Testis (tissue), 3 donors: ENCODE measurements around the gene PRDX6. TPM values are rescaled to one million over a fixed set of nuclear protein-coding genes. Genes with fewer than 3 reads are reported as not detected.

Experiments
- DNase-seq: peaks from one replicate; pipeline ENCODE4 v3.0.0-alpha.2; 2019
- H3K27ac ChIP-seq, 2 donors: fragments of 200-600 bp; sonication (generic); one replicate each; pipeline ENCODE4 v1.5.1; 2019
- H3K27me3 ChIP-seq: fragments of 200-600 bp; sonication (generic); one replicate; pipeline ENCODE4 v1.5.1; 2019
- H3K36me3 ChIP-seq: fragments of 200-600 bp; sonication (generic); one replicate; pipeline ENCODE4 v1.5.1; 2017; ENCODE audit warnings: low read depth; ENCODE audit errors: missing control alignments
- H3K4me1 ChIP-seq: fragments of 200-600 bp; sonication (generic); one replicate; pipeline ENCODE4 v1.5.1; 2019
- H3K4me3 ChIP-seq, 2 donors: fragments of 200-600 bp; sonication (generic); one replicate each; pipeline ENCODE4 v1.5.1; 2017 to 2019
- H3K9me3 ChIP-seq: fragments of 200-600 bp; sonication (generic); one replicate; pipeline ENCODE4 v1.5.1; 2017
- CTCF ChIP-seq, 3 experiments: fragments of 450-650 bp in 2 of 3; fragments of 200-600 bp in 1 of 3; sonication (generic) in 1 of 3; IDR thresholded peaks; one replicate each; pipeline ENCODE4 v1.5.1; 2016 to 2019; ENCODE audit warnings: antibody characterized with exemption in 3 of 3, mild to moderate bottlenecking in 2 of 3, moderate library complexity in 1 of 3
- POLR2A ChIP-seq: fragments of 450-650 bp; IDR thresholded peaks from one replicate; pipeline ENCODE4 v1.6.1; 2017; ENCODE audit warnings: antibody characterized with exemption, mild to moderate bottlenecking, moderate library complexity
- WGBS, 2 donors: methylation state at CpG; one replicate each; pipeline ENCODE4 v1.1.5; 2018; 5-methylcytosine and 5-hydroxymethylcytosine counted together
- intact Hi-C: fragments of 100-400 bp; cut with DNase I; formaldehyde crosslinking; loops from one replicate; pipeline ENCODE4 v1.15.1; 2023; ENCODE audit warnings: low total_unique reads
- polyA plus RNA-seq: library from polyadenylated mRNA; stranded (reverse); fragments of 350-450 nt; fragmentation: Illumina TruSeq; extraction: RNeasy Lipid Tissue Mini Kit (QIAGEN cat#74804); gene quantifications from one replicate; pipeline ENCODE4 v1.2.3, GENCODE V29; 2014; ENCODE audit warnings: low read depth, low replicate concordance; ENCODE audit not compliant: insufficient read depth
- total RNA-seq, 2 donors: library from RNA; depleted of rRNA; stranded (reverse); fragments of >200 nt; gene quantifications; one replicate each; pipeline ENCODE4 v1.2.3, GENCODE V29; 2016

Gene PRDX6
- total and polyA plus RNA-seq, 3 donors from 2014 or later: 376 to 458 (median 385) TPM

GRCh38 chr1:173530795-173531693 lies 53.9 kb downstream of the PRDX6 start:
- intact Hi-C loops: no loop called here
- Histone ChIP-seq H3K4me1 (peaks cover 8% of the 10 kb centered on the region), H3K27me3 (no peaks in the 10 kb centered on the region), H3K9me3 (no peaks in the 10 kb centered on the region), H3K36me3 (no peaks in the 10 kb centered on the region), H3K27ac (no peak overlapping the region), H3K4me3 (no peak overlapping the region)
- no peak for DNase-seq
- 60 to 71% methylated on average over 4 of the region's 4 CpGs for WGBS, 2 donors
- TF ChIP-seq POLR2A: no peak
- TF ChIP-seq CTCF (IDR thresholded peaks at IDR 0.05): no peak

GRCh38 chr1:173532237-173532636 lies 55.1 kb downstream of the PRDX6 start:
- intact Hi-C loops: no loop called here
- TF ChIP-seq POLR2A: no peak
- TF ChIP-seq CTCF (IDR thresholded peaks at IDR 0.05): no peak
- peaks cover 4% of the 10 kb centered on the region for H3K4me1 ChIP-seq
- no peak overlapping the region for H3K27ac ChIP-seq
- DNase-seq: no peak
- no peaks in the 10 kb centered on the region for H3K36me3 ChIP-seq
- H3K27me3 ChIP-seq: no peaks in the 10 kb centered on the region
- H3K9me3 ChIP-seq: no peaks in the 10 kb centered on the region
- no peak overlapping the region for H3K4me3 ChIP-seq

GRCh38 chr1:173536223-173536622 lies 59.1 kb downstream of the PRDX6 start:
- intact Hi-C loops: no loop called here
- H3K9me3 ChIP-seq: no peaks in the 10 kb centered on the region
- no peak overlapping the region for H3K4me3 ChIP-seq
- no peaks in the 10 kb centered on the region for H3K27me3 ChIP-seq
- no peaks in the 10 kb centered on the region for H3K36me3 ChIP-seq
- no peak for DNase-seq
- H3K4me1 ChIP-seq: no peaks in the 10 kb centered on the region
- no peak for TF ChIP-seq CTCF (IDR thresholded peaks at IDR 0.05)
- no peak for TF ChIP-seq POLR2A
- no peak overlapping the region for H3K27ac ChIP-seq

Other genes starting within 250 kb of the PRDX6 start
- 10 to 100 TPM; 15.8 to 15.9 TPM for gene SLC9C2, start 125.7 kb downstream of the PRDX6 start, total RNA-seq
- 17.1 TPM for gene SLC9C2, start 125.7 kb downstream of the PRDX6 start, polyA plus RNA-seq
- gene TEX50, start 158.0 kb downstream of the PRDX6 start, total RNA-seq: 10 to 100 TPM in 1 of 2 donors, 1 to 10 TPM in 1; 7.6 to 22.4 TPM
- 15.7 TPM for gene TEX50, start 158.0 kb downstream of the PRDX6 start, polyA plus RNA-seq
- gene ANKRD45, start 192.5 kb downstream of the PRDX6 start, total RNA-seq: 1 to 10 TPM; 6.7 to 8.4 TPM
- gene ANKRD45, start 192.5 kb downstream of the PRDX6 start, polyA plus RNA-seq: 37.9 TPM
- 10 to 100 TPM; 30.6 to 46.1 TPM for gene KLHL20, start 237.6 kb downstream of the PRDX6 start, total RNA-seq
- gene KLHL20, start 237.6 kb downstream of the PRDX6 start, polyA plus RNA-seq: 35.2 TPM